GM19397 (cell line): Measurements from ENCODE around the gene VIL1.

Experiments
- ATAC-seq: cut with Tn5 transposase; IDR thresholded peaks from one replicate; pipeline ENCODE4 v1.9.1; 2021; ENCODE audit warnings: mild to moderate bottlenecking, moderate library complexity; ENCODE audit not compliant: unreplicated experiment

The VIL1 gene

GRCh38 chr2:218482651-218483050 lies 63.7 kb downstream of the VIL1 start:
- ATAC-seq = no peak

- no peak for ATAC-seq
These were observed 67.2 kb downstream of the VIL1 start for GRCh38 chr2:218485986-218486667.

- no peak for ATAC-seq
These were observed 81.7 kb downstream of the VIL1 start for GRCh38 chr2:218500501-218501060.

- no peak for ATAC-seq
These were observed 82.7 kb downstream of the VIL1 start for GRCh38 chr2:218501665-218502064.
